ENCODE measurements around the gene TIMM44.
"Not testable (repeated sequence)": the region's sequence is repeated elsewhere in the genome, so short reads cannot be mapped to it uniquely, and the experiment has no call there.

The TIMM44 gene

GRCh38 chr19:7921302-7921966, 22.0 kb downstream of the TIMM44 start:
- peaks cover 8% of the 10 kb centered on the region for H3K27me3 Mint-ChIP-seq
- peak overlapping the region; percentile 92 for H3K4me3 Mint-ChIP-seq
- peak overlapping the region; percentile 63 for H3K27ac Mint-ChIP-seq
- ATAC-seq (ENCODE audit: low read depth) (no peak), DNase-seq (ENCODE audit: low spot score in 2 of 2) (no peak)
- H3K4me1 Mint-ChIP-seq, result peaks cover 20% of the 10 kb centered on the region
- peaks cover 7% of the 10 kb centered on the region for H3K36me3 Mint-ChIP-seq
- no peaks in the 10 kb centered on the region for H3K9me3 Mint-ChIP-seq

GRCh38 chr19:7920519-7921301, 22.8 kb downstream of the TIMM44 start:
- peaks cover 7% of the 10 kb centered on the region for H3K36me3 Mint-ChIP-seq
- DNase-seq (ENCODE audit: low spot score in 2 of 2), result peak; percentile 94 to 97
- peak overlapping the region; percentile 63 for H3K27ac Mint-ChIP-seq
- peak; percentile 63 for ATAC-seq (ENCODE audit: low read depth)
- H3K4me1 Mint-ChIP-seq, result peaks cover 21% of the 10 kb centered on the region
- H3K4me3 Mint-ChIP-seq, result peak overlapping the region; percentile 92
- H3K9me3 Mint-ChIP-seq, result no peaks in the 10 kb centered on the region
- peaks cover 8% of the 10 kb centered on the region for H3K27me3 Mint-ChIP-seq

- Mint-ChIP-seq H3K4me1 (peaks cover 22% of the 10 kb centered on the region), H3K36me3 (peaks cover 7% of the 10 kb centered on the region), H3K9me3 (no peaks in the 10 kb centered on the region), H3K27ac (peak within 1 kb of the TSS; percentile 63), H3K27me3 (peaks cover 8% of the 10 kb centered on the region), H3K4me3 (peak within 1 kb of the TSS; percentile 92)
- peak in 1 of 2 donors; percentile 97 for DNase-seq (ENCODE audit: low spot score in 2 of 2)
- ATAC-seq (ENCODE audit: low read depth), result peak; percentile 67
These were observed 23.6 kb downstream of the TIMM44 start, which contains the start of gene SNAPC2 for GRCh38 chr19:7919610-7920518. TSS of gene SNAPC2 (plus strand) at chr19:7920338. CDS start at chr19:7920367, 29 bp downstream.

DNA sequence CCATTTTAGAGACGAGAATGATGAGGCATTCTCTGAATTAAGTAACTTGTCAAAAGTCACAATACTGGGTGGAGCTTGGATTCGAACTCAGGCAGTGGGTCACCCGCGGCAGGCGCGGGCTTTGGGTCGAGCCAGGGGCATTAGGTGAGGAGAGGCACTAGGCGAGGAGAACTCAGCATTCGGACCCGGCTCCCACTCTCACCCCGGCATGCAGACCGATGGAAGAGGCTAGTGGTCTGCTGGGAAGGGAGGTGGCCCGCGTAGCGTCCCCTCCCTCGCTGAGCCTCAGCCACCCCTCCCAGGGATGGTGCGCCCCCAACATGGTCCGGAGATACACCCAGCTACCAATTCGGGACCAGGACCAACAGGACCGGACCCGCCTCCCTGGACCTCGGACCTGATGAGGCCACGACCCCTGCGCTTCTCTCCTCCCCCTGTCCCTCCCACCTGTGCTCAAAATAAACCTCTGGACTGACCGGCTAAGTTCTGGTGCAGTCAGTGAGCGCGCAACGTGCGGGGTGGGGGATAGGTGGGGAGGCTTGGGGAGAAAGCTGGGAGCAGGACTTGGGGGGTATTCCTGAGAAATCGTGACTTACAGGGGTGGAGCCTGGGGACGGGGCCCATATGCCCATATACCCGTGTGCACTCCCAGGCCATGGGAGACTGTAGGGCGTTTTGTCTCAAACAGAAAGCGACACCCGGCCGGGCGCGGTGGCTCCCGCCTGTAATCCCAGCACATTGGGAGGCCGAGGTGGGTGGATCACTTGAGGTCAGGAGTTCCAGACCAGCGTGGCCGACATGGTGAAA, 24.6 kb downstream of the TIMM44 start:
- no peaks in the 10 kb centered on the region for H3K9me3 Mint-ChIP-seq
- H3K4me3 Mint-ChIP-seq, result peak overlapping the region; percentile 68
- ATAC-seq (ENCODE audit: low read depth), result no peak
- no peak for DNase-seq (ENCODE audit: low spot score in 2 of 2)
- peaks cover 22% of the 10 kb centered on the region for H3K4me1 Mint-ChIP-seq
- H3K36me3 Mint-ChIP-seq, result peaks cover 7% of the 10 kb centered on the region
- no peak overlapping the region for H3K27ac Mint-ChIP-seq
- peaks cover 9% of the 10 kb centered on the region for H3K27me3 Mint-ChIP-seq

- not testable (repeated sequence) for H3K9me3 Mint-ChIP-seq; DNase-seq (ENCODE audit: low spot score in 2 of 2); H3K27ac Mint-ChIP-seq; H3K27me3 Mint-ChIP-seq; ATAC-seq (ENCODE audit: low read depth); H3K36me3 Mint-ChIP-seq
- peak overlapping the region; percentile 68 for H3K4me3 Mint-ChIP-seq
- H3K4me1 Mint-ChIP-seq, result peaks cover 21% of the 10 kb centered on the region
These were observed 25.3 kb downstream of the TIMM44 start for GRCh38 chr19:7918062-7918614.

GRCh38 chr19:7917267-7918061, 26.0 kb downstream of the TIMM44 start:
- peaks cover 8% of the 10 kb centered on the region for H3K36me3 Mint-ChIP-seq
- peak in 1 of 2 donors; percentile 69 for DNase-seq (ENCODE audit: low spot score in 2 of 2)
- peak overlapping the region; percentile 68 for H3K4me3 Mint-ChIP-seq
- H3K27ac Mint-ChIP-seq, result no peak overlapping the region
- peak; percentile 21 for ATAC-seq (ENCODE audit: low read depth)
- H3K4me1 Mint-ChIP-seq, result peaks cover 22% of the 10 kb centered on the region
- H3K27me3 Mint-ChIP-seq, result peaks cover 10% of the 10 kb centered on the region
- H3K9me3 Mint-ChIP-seq, result no peaks in the 10 kb centered on the region

GRCh38 chr19:7916955-7917266, 26.6 kb downstream of the TIMM44 start:
- Mint-ChIP-seq H3K27ac (no peak overlapping the region), H3K9me3 (no peaks in the 10 kb centered on the region), H3K27me3 (peaks cover 10% of the 10 kb centered on the region), H3K4me3 (peak overlapping the region; percentile 67), H3K4me1 (peaks cover 22% of the 10 kb centered on the region), H3K36me3 (peaks cover 7% of the 10 kb centered on the region)
- DNase-seq (ENCODE audit: low spot score in 2 of 2) (no peak), ATAC-seq (ENCODE audit: low read depth) (no peak)

DNA sequence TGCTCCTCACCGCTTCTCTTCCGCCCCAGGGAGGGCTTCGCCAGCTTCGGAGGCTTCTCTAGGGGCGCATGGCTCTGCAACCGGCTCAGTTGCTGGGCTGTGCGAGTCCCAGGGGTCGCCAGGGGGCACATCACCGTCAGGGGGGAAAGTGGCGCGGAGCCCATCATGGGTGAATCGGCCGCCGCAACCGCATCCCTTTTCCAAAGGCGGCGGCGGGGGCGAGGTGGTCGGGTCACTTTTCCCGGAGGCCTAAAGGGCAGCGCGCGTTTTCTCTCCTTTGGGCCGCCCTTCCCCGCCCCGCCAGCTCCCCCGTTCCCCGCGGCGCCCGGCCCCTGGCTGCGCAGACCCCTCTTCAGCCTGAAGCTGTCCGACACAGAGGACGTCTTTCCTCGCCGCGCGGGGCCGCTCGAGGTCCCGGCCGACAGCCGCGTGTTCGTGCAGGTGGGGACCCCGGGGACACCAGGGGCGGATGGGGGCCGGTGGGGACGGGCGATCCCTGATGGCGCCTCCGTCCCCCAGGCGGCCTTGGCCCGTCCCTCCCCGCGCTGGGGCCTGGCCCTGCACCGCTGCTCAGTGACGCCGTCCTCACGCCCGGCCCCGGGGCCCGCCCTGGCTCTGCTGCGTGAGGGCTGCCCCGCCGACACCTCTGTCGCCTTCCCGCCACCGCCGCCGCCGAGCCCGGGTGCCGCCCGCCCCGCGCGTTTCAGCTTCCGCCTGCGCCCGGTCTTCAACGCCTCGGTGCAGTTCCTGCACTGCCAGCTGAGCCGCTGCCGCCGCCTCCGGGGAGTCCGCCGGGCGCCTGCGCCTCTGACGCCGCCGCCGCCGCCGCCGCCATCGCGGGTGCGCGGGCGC, 27.1 kb downstream of the TIMM44 start:
- no peak for ATAC-seq (ENCODE audit: low read depth)
- Mint-ChIP-seq H3K9me3 (no peaks in the 10 kb centered on the region), H3K27me3 (peaks cover 10% of the 10 kb centered on the region), H3K4me3 (peak overlapping the region; percentile 67), H3K27ac (no peak overlapping the region), H3K36me3 (peaks cover 10% of the 10 kb centered on the region), H3K4me1 (peaks cover 22% of the 10 kb centered on the region)
- DNase-seq (ENCODE audit: low spot score in 2 of 2), result peak in 1 of 2 donors; percentile 69

GRCh38 chr19:7915250-7916102, 28.0 kb downstream of the TIMM44 start:
- H3K9me3 Mint-ChIP-seq, result no peaks in the 10 kb centered on the region
- ATAC-seq (ENCODE audit: low read depth) (no peak), DNase-seq (ENCODE audit: low spot score in 2 of 2) (no peak)
- peaks cover 10% of the 10 kb centered on the region for H3K27me3 Mint-ChIP-seq
- peaks cover 16% of the 10 kb centered on the region for H3K36me3 Mint-ChIP-seq
- H3K27ac Mint-ChIP-seq, result no peak overlapping the region
- peak overlapping the region; percentile 61 for H3K4me3 Mint-ChIP-seq
- H3K4me1 Mint-ChIP-seq, result peaks cover 19% of the 10 kb centered on the region

GRCh38 chr19:7914598-7915045, 28.8 kb downstream of the TIMM44 start, which contains the start of gene TGFBR3L:
TSS of gene TGFBR3L (plus strand) at chr19:7914830.
- Mint-ChIP-seq H3K27ac (no peak within 1 kb of the TSS), H3K36me3 (peaks cover 17% of the 10 kb centered on the region), H3K9me3 (no peaks in the 10 kb centered on the region), H3K4me1 (peaks cover 14% of the 10 kb centered on the region), H3K4me3 (peak within 1 kb of the TSS; percentile 61), H3K27me3 (peaks cover 9% of the 10 kb centered on the region)
- no peak for ATAC-seq (ENCODE audit: low read depth)
- no peak for DNase-seq (ENCODE audit: low spot score in 2 of 2)

GRCh38 chr19:7914099-7914498, 29.4 kb downstream of the TIMM44 start:
- Mint-ChIP-seq H3K4me3 (no peak overlapping the region), H3K27ac (no peak overlapping the region), H3K4me1 (peaks cover 12% of the 10 kb centered on the region), H3K27me3 (peaks cover 8% of the 10 kb centered on the region), H3K36me3 (peaks cover 17% of the 10 kb centered on the region), H3K9me3 (no peaks in the 10 kb centered on the region)
- DNase-seq (ENCODE audit: low spot score in 2 of 2), result no peak
- ATAC-seq (ENCODE audit: low read depth), result no peak

All from memory B cell (primary cell).